ENCODE results near the gene POU2AF1. TPM values are rescaled to one million over a fixed set of nuclear protein-coding genes. Genes with fewer than 3 reads are reported as not detected.
A peak's percentile ranks its signal among the peaks of the same experiment; 100 is the strongest.

POU2AF1 gene
- total RNA-seq, 2 experiments from 2014 or later, result 26.9 to 28.3 TPM

DNA sequence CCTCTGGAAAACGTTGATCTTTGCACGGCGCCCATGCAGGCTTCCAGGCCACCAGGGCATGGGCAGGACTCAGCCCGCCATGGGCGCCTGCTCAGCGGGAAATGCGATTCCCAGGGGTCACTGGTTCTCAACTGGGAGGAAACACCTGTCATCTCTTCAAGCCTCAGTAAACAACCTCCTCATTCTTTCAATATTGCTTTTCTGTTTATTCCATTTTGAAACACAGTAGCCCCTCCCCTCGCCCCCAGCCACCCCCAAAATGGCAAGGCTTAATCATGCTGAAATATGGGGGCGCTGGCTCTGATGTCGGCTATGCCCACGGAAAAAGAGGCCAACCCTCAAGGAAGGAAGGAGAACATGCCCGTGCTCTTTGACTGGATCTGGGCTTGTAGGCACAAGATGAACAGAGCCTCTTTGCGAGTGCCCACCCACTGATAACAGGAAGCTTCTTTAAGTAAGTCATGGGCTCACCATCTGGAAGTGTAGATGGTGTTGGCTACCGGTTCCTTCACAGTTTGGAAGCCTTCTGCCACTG is 594 bp upstream of the POU2AF1 start:
- peak; percentile 35 for DNase-seq
- Mint-ChIP-seq H3K27me3 (no peaks in the 10 kb centered on the region), H3K4me3 (peak overlapping the region; percentile 62), H3K27ac (peak overlapping the region; percentile 86), H3K4me1 (ENCODE audit: low read depth) (peaks cover 50% of the 10 kb centered on the region), H3K36me3 (no peaks in the 10 kb centered on the region), H3K9me3 (peaks cover 2% of the 10 kb centered on the region)
- POLR2A ChIA-PET, result interaction anchor here (0.9 to 5.0 kb wide), 6 partner anchors 9 to 33 kb away, joined by 3 to 49 read pairs (median 6); no protein-coding TSS in a partner anchor
- CTCF ChIA-PET, result interaction anchor here (1.1 to 2.6 kb wide), 4 partner anchors 9 to 49 kb away, joined by 3 to 9 read pairs (median 6); no protein-coding TSS in a partner anchor
- intact Hi-C loops (cut with micrococcal nuclease), result loop anchor here (1.0 to 10.0 kb wide), 5 partner anchors 8 to 1032 kb away; partner anchors contain the start of gene DIXDC1

- H3K4me3 Mint-ChIP-seq, result peak overlapping the region; percentile 62
- H3K27me3 Mint-ChIP-seq, result no peaks in the 10 kb centered on the region
- POLR2A ChIA-PET, result interaction anchor here (1.2 to 5.0 kb wide), 6 partner anchors 8 to 39 kb away, joined by 4 to 49 read pairs (median 6); no protein-coding TSS in a partner anchor
- no peaks in the 10 kb centered on the region for H3K9me3 Mint-ChIP-seq
- H3K36me3 Mint-ChIP-seq, result no peaks in the 10 kb centered on the region
- CTCF ChIA-PET, result interaction anchor here (0.5 to 2.6 kb wide), 7 partner anchors 8 to 1079 kb away, joined by 3 to 9 read pairs (median 5); no protein-coding TSS in a partner anchor
- intact Hi-C loops (cut with micrococcal nuclease), result loop anchor here (5.0 to 10.0 kb wide), 2 partner anchors 556 to 1031 kb away; partner anchors contain the start of gene DIXDC1
- peaks cover 54% of the 10 kb centered on the region for H3K4me1 Mint-ChIP-seq (ENCODE audit: low read depth)
- DNase-seq, result no peak
- H3K27ac Mint-ChIP-seq, result peak overlapping the region; percentile 86
Observed at GRCh38 chr11:111378185-111378860, 752 bp downstream of the POU2AF1 start.

DNA sequence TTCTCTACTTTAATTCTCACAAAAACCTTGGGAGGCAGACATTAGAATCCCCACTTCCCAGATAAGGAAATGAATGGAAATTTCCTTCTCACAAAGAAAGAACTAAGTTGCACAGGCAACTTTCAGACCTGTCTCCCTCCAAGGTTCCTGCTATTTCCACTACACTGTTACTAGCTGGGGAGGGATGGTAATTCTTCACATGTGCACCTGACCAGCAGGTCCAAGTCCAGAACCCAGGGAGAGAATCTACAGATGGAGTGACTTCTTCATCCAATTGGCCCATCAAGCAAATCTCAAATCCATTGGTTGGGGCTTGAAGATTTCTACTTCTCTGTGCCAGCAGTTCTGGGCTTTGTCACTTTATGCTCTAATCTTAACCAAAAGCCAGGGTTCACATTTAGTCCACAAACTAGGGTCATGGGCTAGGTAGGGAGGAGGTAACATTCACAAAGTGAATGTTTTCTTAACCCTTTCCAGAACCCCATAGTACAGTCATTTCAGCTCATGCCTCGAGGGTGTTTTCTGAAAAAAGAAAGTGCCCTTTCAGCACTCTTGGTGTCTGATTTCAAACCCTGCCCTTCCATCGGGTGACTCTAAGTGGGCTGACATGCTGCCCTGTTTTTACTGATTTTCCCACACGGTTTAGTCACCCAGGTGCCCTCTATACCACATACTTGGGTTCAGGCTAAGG is 2.7 kb downstream of the POU2AF1 start:
- ChIA-PET CTCF (interaction anchor here (0.6 to 1.4 kb wide), 2 partner anchors 41 to 44 kb away, joined by 3 read pairs; no protein-coding TSS in a partner anchor), POLR2A (interaction anchor here (5.0 kb wide), 1 partner anchor 36 kb away, joined by 49 read pairs; no protein-coding TSS in a partner anchor)
- Mint-ChIP-seq H3K4me3 (peak overlapping the region; percentile 62), H3K36me3 (no peaks in the 10 kb centered on the region), H3K9me3 (no peaks in the 10 kb centered on the region), H3K27ac (peak overlapping the region; percentile 86), H3K4me1 (ENCODE audit: low read depth) (peaks cover 72% of the 10 kb centered on the region), H3K27me3 (no peaks in the 10 kb centered on the region)
- intact Hi-C loops (cut with micrococcal nuclease), result loop anchor here (1.0 to 10.0 kb wide), 5 partner anchors 38 to 1029 kb away; partner anchors contain the start of genes DIXDC1 and FDX1
- peak; percentile 73 for DNase-seq

DNA sequence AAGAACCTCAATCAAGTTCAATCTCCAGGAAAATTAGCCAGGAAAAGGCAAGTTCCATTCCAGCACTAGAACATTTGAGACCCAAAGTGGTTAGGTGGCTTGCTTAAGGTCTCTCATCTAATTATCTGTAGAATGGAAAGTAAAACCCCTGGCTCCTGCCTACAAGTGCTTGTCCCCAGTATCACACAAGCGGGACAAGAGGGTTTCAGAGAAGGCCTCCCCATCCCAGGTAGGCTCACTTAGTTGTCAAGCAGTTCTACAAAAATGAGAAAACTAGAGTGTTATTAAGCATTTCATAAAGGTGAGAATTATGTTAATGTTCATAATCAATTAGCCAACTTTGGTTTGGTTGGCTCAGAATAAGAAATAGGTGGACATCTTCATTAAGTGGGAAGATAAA is 5.5 kb downstream of the POU2AF1 start:
- peaks cover 2% of the 10 kb centered on the region for H3K36me3 Mint-ChIP-seq
- peaks cover 60% of the 10 kb centered on the region for H3K4me1 Mint-ChIP-seq (ENCODE audit: low read depth)
- CTCF ChIA-PET, result no interaction called here
- no peak overlapping the region for H3K27ac Mint-ChIP-seq
- no peak for DNase-seq
- no peaks in the 10 kb centered on the region for H3K9me3 Mint-ChIP-seq
- POLR2A ChIA-PET, result no interaction called here
- intact Hi-C loops (cut with micrococcal nuclease), result loop anchor here (10.0 kb wide), 1 partner anchor 561 kb away; the partner anchor contains the start of gene DIXDC1
- H3K4me3 Mint-ChIP-seq, result no peak overlapping the region
- no peaks in the 10 kb centered on the region for H3K27me3 Mint-ChIP-seq

DNA sequence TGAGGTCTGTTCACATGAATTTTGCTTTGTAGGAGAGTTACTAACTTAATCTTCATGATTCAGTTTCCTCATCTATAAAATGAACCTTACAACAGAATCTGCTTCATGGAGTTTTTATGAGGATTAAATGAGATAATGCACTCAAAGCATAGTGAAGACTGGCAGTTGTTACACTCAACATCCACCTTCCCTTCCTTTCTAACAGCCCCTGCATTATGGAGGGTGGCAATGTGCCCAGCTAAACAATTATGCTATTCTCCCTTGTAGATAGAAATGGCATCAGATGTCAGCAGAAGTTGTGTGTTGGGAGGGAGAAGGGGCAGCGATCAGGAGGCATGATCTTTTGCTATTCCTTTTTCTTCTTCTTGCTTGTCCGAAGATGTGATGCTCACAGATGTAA is 6.5 kb downstream of the POU2AF1 start:
- intact Hi-C loops (cut with micrococcal nuclease), result loop anchor here (10.0 kb wide), 1 partner anchor 562 kb away; the partner anchor contains the start of gene DIXDC1
- DNase-seq, result no peak
- Mint-ChIP-seq H3K4me3 (no peak overlapping the region), H3K36me3 (peaks cover 2% of the 10 kb centered on the region), H3K27ac (peak overlapping the region; percentile 87), H3K27me3 (no peaks in the 10 kb centered on the region), H3K9me3 (no peaks in the 10 kb centered on the region), H3K4me1 (ENCODE audit: low read depth) (peaks cover 53% of the 10 kb centered on the region)
- ChIA-PET POLR2A (interaction anchor here (2.4 kb wide), 1 partner anchor 41 kb away, joined by 12 read pairs; no protein-coding TSS in a partner anchor), CTCF (interaction anchor here (0.6 to 1.2 kb wide), 3 partner anchors 12 to 50 kb away, joined by 3 read pairs; no protein-coding TSS in a partner anchor)

GRCh38 chr11:111370902-111371578 is 8.0 kb downstream of the POU2AF1 start:
- intact Hi-C loops (cut with micrococcal nuclease), result loop anchor here (1.0 to 10.0 kb wide), 4 partner anchors 8 to 564 kb away; partner anchors contain the start of genes DIXDC1 and POU2AF1

GRCh38 chr11:111370270-111370901 is 8.7 kb downstream of the POU2AF1 start:
- ChIA-PET POLR2A (interaction anchor here (1.6 to 2.4 kb wide), 3 partner anchors 8 to 47 kb away, joined by 5 to 14 read pairs (median 12); partner anchors contain the start of gene POU2AF1), CTCF (interaction anchor here (0.6 to 1.2 kb wide), 9 partner anchors 9 to 87 kb away, joined by 3 to 6 read pairs (median 3); partner anchors contain the start of gene POU2AF1)
- Mint-ChIP-seq H3K27ac (peak overlapping the region; percentile 87), H3K4me3 (no peak overlapping the region), H3K9me3 (no peaks in the 10 kb centered on the region), H3K36me3 (peaks cover 6% of the 10 kb centered on the region), H3K27me3 (no peaks in the 10 kb centered on the region), H3K4me1 (ENCODE audit: low read depth) (peaks cover 44% of the 10 kb centered on the region)
- intact Hi-C loops (cut with micrococcal nuclease), result loop anchor here (10.0 kb wide), 1 partner anchor 564 kb away; the partner anchor contains the start of gene DIXDC1
- DNase-seq, result no peak

More at GRCh38 chr11:111370902-111371578, 8.0 kb downstream of the POU2AF1 start:
- H3K27me3 Mint-ChIP-seq, result no peaks in the 10 kb centered on the region
- H3K4me1 Mint-ChIP-seq (ENCODE audit: low read depth), result peaks cover 43% of the 10 kb centered on the region
- H3K27ac Mint-ChIP-seq, result peak overlapping the region; percentile 87
- CTCF ChIA-PET, result interaction anchor here (0.6 to 1.2 kb wide), 5 partner anchors 8 to 88 kb away, joined by 3 to 6 read pairs (median 3); partner anchors contain the start of gene POU2AF1
- H3K36me3 Mint-ChIP-seq, result peaks cover 6% of the 10 kb centered on the region
- no peak overlapping the region for H3K4me3 Mint-ChIP-seq
- peak; percentile 69 for DNase-seq
- no peaks in the 10 kb centered on the region for H3K9me3 Mint-ChIP-seq
- POLR2A ChIA-PET, result interaction anchor here (1.6 to 2.4 kb wide), 3 partner anchors 8 to 46 kb away, joined by 5 to 14 read pairs (median 12); partner anchors contain the start of gene POU2AF1

DNA sequence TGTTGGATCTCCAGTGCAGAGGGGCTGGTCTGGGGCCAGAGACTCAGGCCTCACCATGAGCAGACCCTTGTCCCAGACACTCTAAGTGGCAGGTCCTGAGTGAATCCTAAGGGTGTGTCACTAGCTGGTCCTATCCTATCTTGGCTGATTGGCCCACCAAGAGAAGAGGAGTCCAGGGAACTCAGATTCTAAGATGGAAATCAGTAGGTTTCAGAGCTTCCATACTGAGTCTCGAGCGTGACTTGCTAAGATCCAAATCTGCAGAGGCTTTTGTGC is 10.9 kb downstream of the POU2AF1 start:
- Mint-ChIP-seq H3K9me3 (no peaks in the 10 kb centered on the region), H3K4me3 (no peak overlapping the region), H3K27me3 (no peaks in the 10 kb centered on the region), H3K27ac (no peak overlapping the region), H3K4me1 (ENCODE audit: low read depth) (peaks cover 36% of the 10 kb centered on the region), H3K36me3 (peaks cover 11% of the 10 kb centered on the region)
- intact Hi-C loops (cut with micrococcal nuclease), result no loop called here
- DNase-seq, result no peak
- POLR2A ChIA-PET, result no interaction called here
- CTCF ChIA-PET, result interaction anchor here (1.1 to 1.8 kb wide), 3 partner anchors 50 to 82 kb away, joined by 3 to 5 read pairs (median 3); no protein-coding TSS in a partner anchor

GRCh38 chr11:111367411-111368284 is 11.4 kb downstream of the POU2AF1 start:
- intact Hi-C loops (cut with micrococcal nuclease), result no loop called here
- POLR2A ChIA-PET, result no interaction called here
- no peak overlapping the region for H3K27ac Mint-ChIP-seq

More at GRCh38 chr11:111367411-111368284, 11.4 kb downstream of the POU2AF1 start:
- no peak for DNase-seq
- CTCF ChIA-PET, result interaction anchor here (1.1 to 1.6 kb wide), 2 partner anchors 51 to 81 kb away, joined by 3 read pairs; no protein-coding TSS in a partner anchor
- H3K9me3 Mint-ChIP-seq, result no peaks in the 10 kb centered on the region
- H3K36me3 Mint-ChIP-seq, result peaks cover 11% of the 10 kb centered on the region
- no peak overlapping the region for H3K4me3 Mint-ChIP-seq
- H3K4me1 Mint-ChIP-seq (ENCODE audit: low read depth), result peaks cover 30% of the 10 kb centered on the region
- no peaks in the 10 kb centered on the region for H3K27me3 Mint-ChIP-seq
